Neural cell (in vitro differentiated cells): ENCODE measurements around the gene EXOSC3.

ENCODE experiments used
- EP300 ChIP-seq: fragments of 450-650 bp; conservative IDR thresholded peaks from 2 replicates; pipeline ENCODE4 v1.6.1; 2014; ENCODE audit warnings: antibody characterized with exemption, mild to moderate bottlenecking, moderate library complexity; ENCODE audit not compliant: poor library complexity, severe bottlenecking
- EZH2 ChIP-seq: fragments of 200-600, 300-800 bp; shearing (Covaris generic), sonication (generic); IDR thresholded peaks from 2 replicates; pipeline ENCODE4 v1.6.1; 2014; ENCODE audit warnings: antibody characterized with exemption, low read length, borderline replicate concordance, mild to moderate bottlenecking; ENCODE audit not compliant: insufficient read depth, poor library complexity, severe bottlenecking
- POLR2AphosphoS5 ChIP-seq: IDR thresholded peaks from 2 replicates; pipeline ENCODE4 v1.6.1; 2012
- RAD21 ChIP-seq: fragments of 450-650 bp; conservative IDR thresholded peaks from 2 replicates; pipeline ENCODE4 v1.6.1; 2014; ENCODE audit warnings: antibody characterized with exemption, mild to moderate bottlenecking, moderate library complexity
- SMC3 ChIP-seq: fragments of 450-650 bp; conservative IDR thresholded peaks from 2 replicates; pipeline ENCODE4 v1.6.1; 2014; ENCODE audit warnings: antibody characterized with exemption, mild to moderate bottlenecking, moderate library complexity; ENCODE audit not compliant: poor library complexity
- TF ChIP-seq, protein P1 (sequence below): fragments of 450-650 bp; IDR thresholded peaks from 2 replicates; pipeline ENCODE4 v1.5.1; 2014; ENCODE audit warnings: antibody characterized with exemption, mild to moderate bottlenecking, moderate library complexity; ENCODE audit not compliant: poor library complexity, severe bottlenecking

- TF ChIP-seq, protein P1, sequence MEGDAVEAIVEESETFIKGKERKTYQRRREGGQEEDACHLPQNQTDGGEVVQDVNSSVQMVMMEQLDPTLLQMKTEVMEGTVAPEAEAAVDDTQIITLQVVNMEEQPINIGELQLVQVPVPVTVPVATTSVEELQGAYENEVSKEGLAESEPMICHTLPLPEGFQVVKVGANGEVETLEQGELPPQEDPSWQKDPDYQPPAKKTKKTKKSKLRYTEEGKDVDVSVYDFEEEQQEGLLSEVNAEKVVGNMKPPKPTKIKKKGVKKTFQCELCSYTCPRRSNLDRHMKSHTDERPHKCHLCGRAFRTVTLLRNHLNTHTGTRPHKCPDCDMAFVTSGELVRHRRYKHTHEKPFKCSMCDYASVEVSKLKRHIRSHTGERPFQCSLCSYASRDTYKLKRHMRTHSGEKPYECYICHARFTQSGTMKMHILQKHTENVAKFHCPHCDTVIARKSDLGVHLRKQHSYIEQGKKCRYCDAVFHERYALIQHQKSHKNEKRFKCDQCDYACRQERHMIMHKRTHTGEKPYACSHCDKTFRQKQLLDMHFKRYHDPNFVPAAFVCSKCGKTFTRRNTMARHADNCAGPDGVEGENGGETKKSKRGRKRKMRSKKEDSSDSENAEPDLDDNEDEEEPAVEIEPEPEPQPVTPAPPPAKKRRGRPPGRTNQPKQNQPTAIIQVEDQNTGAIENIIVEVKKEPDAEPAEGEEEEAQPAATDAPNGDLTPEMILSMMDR: no peak
- no peak for TF ChIP-seq EP300
- no peak for TF ChIP-seq EZH2
- TF ChIP-seq RAD21: no peak
- no peak for TF ChIP-seq SMC3
- TF ChIP-seq POLR2AphosphoS5: no peak
These were observed 52.6 kb downstream of the EXOSC3 start for GRCh38 chr9:37732086-37732741.
